NCI-H1436 treated with DMSO at 0.1 percent for 48 hours (cell line): ENCODE results near the gene SKP1.

Experiments used
- DNase-seq: peaks from one replicate; lab custom pipeline; 2025; lab: John Stamatoyannopoulos, UW

Gene SKP1

DNA sequence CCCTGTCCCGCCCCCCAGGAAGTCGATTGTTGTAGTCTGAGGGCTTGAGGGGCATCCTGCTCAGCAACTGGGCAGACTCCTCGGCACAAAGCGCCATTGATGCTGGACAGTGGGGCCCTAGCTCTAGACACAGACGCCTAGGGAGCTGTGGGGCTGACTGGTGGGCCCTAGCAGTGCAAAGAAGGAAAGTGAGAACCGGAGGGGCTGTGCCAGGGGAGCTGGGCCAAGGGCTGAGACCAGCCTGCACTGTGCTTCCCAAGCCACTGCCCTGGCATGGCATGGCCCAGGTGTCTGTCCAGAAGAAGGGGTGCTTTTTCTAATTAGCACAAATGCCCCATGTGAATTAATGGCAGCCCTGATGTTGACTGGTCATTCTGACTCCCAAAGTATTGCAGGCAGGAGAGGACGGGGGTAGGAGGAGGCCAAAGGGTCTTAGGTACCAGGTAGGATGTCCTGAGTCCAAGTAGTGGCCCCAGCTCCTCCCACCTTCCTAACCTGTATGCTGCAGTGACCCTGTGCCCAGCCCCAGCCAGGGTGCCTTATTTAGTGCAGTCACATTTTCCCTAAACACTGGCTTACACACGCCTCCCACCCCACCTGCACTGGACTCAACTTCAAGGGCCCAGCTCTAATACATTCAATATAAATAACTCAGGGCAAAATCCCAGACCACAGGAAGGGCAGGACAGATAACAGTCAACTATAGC, 46.4 kb downstream of the SKP1 start:
- no peak for DNase-seq

DNA sequence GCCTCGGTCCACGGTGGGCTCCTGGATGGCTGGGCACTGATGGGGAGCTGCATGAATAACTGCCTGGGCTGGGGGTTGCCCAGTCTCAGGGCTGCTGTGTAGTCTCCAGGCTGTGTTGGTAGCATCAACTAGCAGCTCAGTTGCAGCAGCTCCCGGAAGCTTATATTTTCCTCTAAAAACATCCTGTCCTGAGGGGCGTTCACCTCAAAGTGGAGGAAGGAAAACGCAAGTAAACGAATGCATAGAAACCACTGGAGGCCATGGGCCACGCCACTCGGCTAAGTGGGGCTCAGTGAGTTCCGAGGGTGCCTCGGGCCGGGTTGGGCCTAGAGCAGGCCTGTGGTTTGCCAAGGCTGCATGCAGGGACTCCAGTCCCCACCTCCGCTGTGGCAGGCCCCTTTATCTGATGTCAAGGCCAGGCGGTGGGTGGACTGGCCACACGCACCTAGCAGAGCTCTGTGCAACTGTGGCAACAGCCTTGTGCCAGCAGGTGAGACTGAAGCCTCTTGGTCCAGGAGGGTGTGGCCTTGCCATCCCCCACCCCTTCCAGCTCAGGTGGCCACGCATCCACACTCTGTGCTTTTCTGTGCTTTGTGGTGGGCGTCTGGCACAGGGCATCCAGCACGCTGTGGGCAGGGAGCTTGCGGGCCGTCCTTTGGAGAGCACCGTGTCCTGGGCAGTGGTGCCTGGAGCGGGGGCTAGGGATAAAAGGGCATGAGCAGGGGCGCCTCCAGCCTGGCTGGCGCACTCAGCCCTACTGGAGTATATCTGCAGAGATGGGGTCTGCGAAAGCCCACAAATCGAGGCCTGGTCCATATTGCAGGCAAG, 47.1 kb downstream of the SKP1 start:
- no peak for DNase-seq

DNA sequence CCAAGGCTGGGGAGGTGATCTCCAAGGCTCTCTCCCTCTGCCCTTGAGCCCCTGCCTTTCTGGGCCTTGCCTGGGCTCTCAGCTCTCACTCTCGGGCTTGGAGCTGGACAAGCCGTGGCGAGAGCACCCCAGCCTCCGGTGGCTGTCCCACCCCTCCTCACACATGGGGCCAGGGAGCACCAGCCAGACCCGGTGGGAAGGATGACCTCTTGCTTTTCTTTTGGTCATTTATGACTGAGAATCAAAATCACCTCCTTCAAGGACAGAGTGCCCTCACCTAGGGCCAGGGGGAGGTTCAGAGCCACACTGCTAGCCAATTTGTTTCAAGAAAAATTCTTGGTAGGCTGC, 48.1 kb downstream of the SKP1 start:
- no peak for DNase-seq

DNA sequence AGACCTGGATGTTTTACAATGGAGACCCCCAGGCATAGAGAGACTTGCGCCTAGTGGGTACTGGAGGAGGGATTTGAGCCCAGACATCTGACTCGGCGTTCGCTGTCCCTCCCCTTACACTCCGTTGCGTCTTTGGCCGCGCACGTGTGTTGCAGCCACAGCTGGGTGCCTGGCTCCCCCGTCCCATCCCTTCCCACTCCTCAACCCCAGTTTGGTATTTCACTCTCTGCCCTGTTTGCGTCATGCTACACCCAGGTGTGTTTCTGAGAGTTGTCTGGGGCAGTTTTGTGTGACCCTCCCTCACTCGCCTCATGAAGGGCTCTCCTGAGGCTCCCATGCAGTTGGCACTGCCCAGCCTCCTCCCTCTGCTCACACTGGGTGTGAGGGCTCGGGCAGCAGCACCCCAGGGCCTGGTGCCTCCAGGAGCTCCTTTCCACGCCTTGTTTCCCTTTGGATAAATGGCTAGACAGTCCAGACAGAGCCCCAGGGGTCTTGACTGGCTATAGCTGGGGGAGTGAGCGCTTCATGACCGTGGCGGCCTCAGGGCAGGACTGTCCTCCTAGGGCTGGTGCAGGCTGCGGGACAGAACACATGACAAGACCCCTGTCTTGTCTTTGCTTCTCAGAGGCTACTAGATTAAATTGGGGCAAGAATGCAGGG, 48.6 kb downstream of the SKP1 start:
- no peak for DNase-seq

- no peak for DNase-seq
Measured at GRCh38 chr5:134127376-134127861, 49.3 kb downstream of the SKP1 start.

DNA sequence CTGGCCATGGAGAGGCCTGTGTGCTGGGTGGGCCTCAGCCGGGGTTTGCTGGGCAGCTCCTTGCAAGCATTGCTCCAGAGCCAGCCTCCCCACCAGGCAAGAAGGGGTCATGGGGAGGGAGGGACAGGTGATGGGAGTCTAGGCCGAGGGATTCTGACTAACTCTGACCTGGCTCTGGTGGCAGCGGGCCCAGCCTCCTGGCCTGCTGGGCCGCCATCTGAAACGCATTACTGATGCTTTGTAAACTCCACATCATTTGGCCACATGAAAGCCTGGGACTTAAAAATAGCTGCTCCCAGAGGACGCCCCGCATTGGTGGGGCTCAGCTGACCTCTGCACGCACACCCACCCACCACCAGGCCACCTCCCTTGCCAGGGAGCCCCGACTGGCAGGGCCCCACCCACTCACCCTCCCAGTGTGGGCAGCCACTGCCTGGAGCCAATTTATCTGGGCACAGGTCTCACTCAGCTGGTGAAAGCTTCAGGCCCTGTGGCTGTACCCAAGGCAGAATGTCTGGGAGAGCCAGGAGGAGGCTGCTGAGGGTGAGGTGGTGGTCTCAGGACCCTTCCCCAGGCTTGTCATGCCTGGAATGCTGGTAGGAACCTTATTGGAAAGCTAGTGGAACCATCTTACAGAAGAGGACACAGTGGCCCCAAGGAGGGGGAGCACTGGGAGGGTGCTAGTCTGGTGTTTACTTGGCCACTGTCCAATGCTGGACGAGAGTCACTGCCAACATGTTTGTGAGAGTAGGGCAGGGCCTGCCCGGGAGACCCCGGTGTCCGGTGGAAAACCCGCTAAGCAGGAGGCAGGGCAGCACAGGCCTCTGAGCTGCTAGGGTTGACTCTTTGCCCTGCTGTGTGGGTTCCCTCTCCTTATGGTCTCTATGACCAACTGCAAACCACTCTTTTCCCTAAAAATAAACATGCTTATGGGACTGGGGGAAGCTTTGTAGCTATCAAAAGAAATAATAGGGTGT, 51.4 kb downstream of the SKP1 start:
- DNase-seq = no peak

GRCh38 chr5:134124289-134125038, 52.3 kb downstream of the SKP1 start:
- DNase-seq = no peak

GRCh38 chr5:134123360-134123759, 53.4 kb downstream of the SKP1 start:
- no peak for DNase-seq

DNA sequence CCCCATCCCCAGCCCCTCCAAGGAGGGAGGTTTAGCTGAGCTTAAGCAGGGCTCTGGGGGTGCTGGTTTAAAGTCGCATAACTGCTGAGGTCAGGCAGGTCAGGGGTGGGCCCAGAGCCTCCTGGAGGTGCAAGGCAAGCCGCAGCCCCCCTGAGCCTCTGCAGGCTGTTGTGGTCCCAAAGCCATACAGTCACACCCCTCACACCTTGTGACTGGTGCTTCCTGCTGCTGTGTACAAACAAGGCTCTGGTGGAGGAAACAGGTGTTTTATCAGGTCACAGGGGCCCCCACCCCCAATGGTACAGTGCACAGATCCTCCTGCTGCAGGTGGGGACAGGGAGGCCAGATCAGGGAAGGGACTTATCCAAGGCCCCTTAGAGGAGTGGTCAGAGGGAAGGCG, 54.2 kb downstream of the SKP1 start:
- no peak for DNase-seq

DNA sequence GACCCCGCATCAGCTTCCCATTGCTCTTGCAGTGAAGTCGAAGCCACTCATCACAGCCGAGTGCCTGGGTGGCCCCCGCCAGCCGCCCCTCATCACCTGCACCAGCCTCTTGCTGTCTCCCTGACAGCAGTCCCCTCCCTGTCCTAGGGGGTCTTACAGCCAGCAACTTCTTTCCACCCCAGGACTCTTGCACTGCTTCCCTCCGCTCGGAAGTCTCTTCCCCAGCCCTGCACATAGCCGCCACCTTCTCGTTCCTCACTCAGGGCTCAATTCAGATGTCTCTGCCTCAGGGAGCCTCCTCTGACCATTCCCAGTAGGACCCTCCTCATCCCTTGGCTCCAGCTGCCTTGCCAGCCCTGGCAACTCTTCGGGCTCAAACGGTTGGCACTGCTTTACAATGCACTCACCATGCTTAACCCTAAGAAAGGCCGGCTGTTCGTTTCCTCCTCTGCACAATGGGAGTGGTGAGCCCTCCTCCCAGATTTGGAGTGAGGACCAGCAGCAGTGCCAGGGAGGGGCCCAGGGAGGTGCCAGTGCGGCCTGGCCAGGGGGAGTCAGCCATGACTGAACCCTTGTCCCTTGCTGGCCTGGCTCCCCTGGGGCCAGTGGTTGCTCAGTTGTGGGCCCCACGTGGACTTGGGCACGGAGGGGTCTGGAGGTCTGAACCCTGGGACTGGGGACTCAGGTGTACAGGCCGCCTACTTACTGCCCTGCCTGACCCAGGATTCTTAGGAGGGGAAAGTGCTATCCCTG, 56.2 kb downstream of the SKP1 start:
- DNase-seq = no peak

DNA sequence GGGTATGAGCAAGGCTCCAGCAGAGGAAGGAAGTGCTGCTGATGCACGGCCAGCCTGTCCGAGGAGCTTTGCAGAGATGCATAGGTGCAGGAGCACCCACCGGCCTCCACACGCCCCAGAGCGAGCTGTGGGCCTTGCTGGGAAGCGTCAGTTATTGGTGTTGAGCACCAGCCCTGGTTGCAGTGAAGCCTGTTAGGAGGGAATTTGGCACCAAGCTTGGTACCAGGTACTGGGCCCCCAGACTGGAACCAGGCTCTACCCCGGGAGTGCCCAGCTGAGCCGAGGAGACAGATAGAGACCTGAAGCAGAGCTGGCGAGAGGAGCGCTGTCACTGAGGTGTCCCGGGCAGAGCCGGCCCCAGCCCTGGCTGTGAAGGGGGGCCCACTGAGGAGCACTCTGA, 57.0 kb downstream of the SKP1 start:
- no peak for DNase-seq

GRCh38 chr5:134118212-134118835, 58.4 kb downstream of the SKP1 start:
- DNase-seq = no peak

- no peak for DNase-seq
Measured at GRCh38 chr5:134116789-134117761, 59.7 kb downstream of the SKP1 start.

GRCh38 chr5:134116286-134116685, 60.5 kb downstream of the SKP1 start:
- DNase-seq = no peak

GRCh38 chr5:134115806-134116175, 61.0 kb downstream of the SKP1 start:
- no peak for DNase-seq

GRCh38 chr5:134114886-134115805, 61.6 kb downstream of the SKP1 start:
- no peak for DNase-seq
